Cardiac muscle cell (in vitro differentiated cells and primary cell): ENCODE data around the gene PACS1. TPM values are rescaled to one million over a fixed set of nuclear protein-coding genes. Genes with fewer than 3 reads are reported as not detected.
A peak's percentile ranks its signal among the peaks of the same experiment; 100 is the strongest.

Experiments used
- DNase-seq, 2 donors: peaks; one replicate each; pipeline versions ENCODE4 v3.0.0 to v3.0.0-alpha.2; 2010 to 2017; ENCODE audit warnings: low read depth in 1 of 2, low spot score in 1 of 2
- H3K27ac ChIP-seq: fragments of 200-600 bp; sonication (generic); 2 replicates; pipeline ENCODE4 v1.5.1; 2016
- H3K27me3 ChIP-seq: fragments of 200-600 bp; sonication (generic); 2 replicates; pipeline ENCODE4 v1.6.0; 2016; ENCODE audit warnings: control low read depth
- H3K36me3 ChIP-seq: fragments of 200-600 bp; sonication (generic); 2 replicates; pipeline ENCODE4 v1.5.1; 2016; ENCODE audit warnings: control low read depth
- H3K4me1 ChIP-seq: fragments of 200-600 bp; sonication (generic); 2 replicates; pipeline ENCODE4 v1.8.1; 2017; ENCODE audit warnings: low read depth, mild to moderate bottlenecking, mixed run types
- H3K4me3 ChIP-seq: fragments of 200-600 bp; sonication (generic); 2 replicates; pipeline ENCODE4 v1.5.1; 2016; ENCODE audit warnings: mild to moderate bottlenecking
- H3K9me3 ChIP-seq: fragments of 200-600 bp; sonication (generic); 2 replicates; pipeline ENCODE4 v1.5.1; 2017; ENCODE audit warnings: low read depth, mild to moderate bottlenecking, control low read depth
- CTCF ChIP-seq: IDR thresholded peaks from 2 replicates; pipeline ENCODE4 v1.5.1; 2012; ENCODE audit warnings: low read depth, mild to moderate bottlenecking, low read length
- polyA plus RNA-seq: library from polyadenylated mRNA; unstranded; fragments of >200 nt; fragmentation: Nextera tagmentation; extraction: Ambion mirVana; gene quantifications from 2 replicates; pipeline ENCODE4 v1.2.1, GENCODE V29; 2016
- total RNA-seq: library from RNA; depleted of rRNA; stranded (reverse); fragments of >200 nt; gene quantifications from 2 replicates; pipeline ENCODE4 v1.2.3, GENCODE V29; 2016

Gene PACS1
- total and polyA plus RNA-seq, 2 experiments from 2014 or later, result 61.6 to 62.1 TPM

- Histone ChIP-seq H3K27ac (peak overlapping the region; percentile 81), H3K4me3 (no peak overlapping the region)
Measured at GRCh38 chr11:66266378-66267038, 196.4 kb downstream of the PACS1 start.

GRCh38 chr11:66267039-66267378, 196.9 kb downstream of the PACS1 start:
- no peak for DNase-seq
- H3K36me3 ChIP-seq, result peaks cover 3% of the 10 kb centered on the region
- H3K4me3 ChIP-seq, result peak overlapping the region; percentile 90
- no peaks in the 10 kb centered on the region for H3K9me3 ChIP-seq
- no peak for TF ChIP-seq CTCF
- H3K27me3 ChIP-seq, result no peaks in the 10 kb centered on the region
- H3K27ac ChIP-seq, result peak overlapping the region; percentile 81
- H3K4me1 ChIP-seq, result peaks cover 7% of the 10 kb centered on the region

More at GRCh38 chr11:66266378-66267038, 196.4 kb downstream of the PACS1 start:
- H3K4me1 ChIP-seq, result peaks cover 7% of the 10 kb centered on the region
- no peaks in the 10 kb centered on the region for H3K27me3 ChIP-seq
- no peaks in the 10 kb centered on the region for H3K9me3 ChIP-seq
- H3K36me3 ChIP-seq, result no peaks in the 10 kb centered on the region
- no peak for TF ChIP-seq CTCF
- DNase-seq, result no peak

GRCh38 chr11:66267379-66268243, 197.5 kb downstream of the PACS1 start:
- Histone ChIP-seq H3K27me3 (no peaks in the 10 kb centered on the region), H3K9me3 (no peaks in the 10 kb centered on the region), H3K27ac (peak overlapping the region; percentile 81), H3K36me3 (peaks cover 9% of the 10 kb centered on the region), H3K4me3 (peak overlapping the region; percentile 90), H3K4me1 (peaks cover 7% of the 10 kb centered on the region)
- peak; percentile 90 to 93 for DNase-seq
- TF ChIP-seq CTCF, result no peak

- peaks cover 7% of the 10 kb centered on the region for H3K4me1 ChIP-seq
- H3K27me3 ChIP-seq, result no peaks in the 10 kb centered on the region
- no peaks in the 10 kb centered on the region for H3K9me3 ChIP-seq
- H3K36me3 ChIP-seq, result peaks cover 16% of the 10 kb centered on the region
- peak within 1 kb of the TSS; percentile 90 for H3K4me3 ChIP-seq
- no peak for TF ChIP-seq CTCF
- DNase-seq, result peak; percentile 100
- peak within 1 kb of the TSS; percentile 97 for H3K27ac ChIP-seq
Measured at GRCh38 chr11:66268244-66268951, 198.3 kb downstream of the PACS1 start, which contains the start of gene RAB1B. Gene RAB1B, plus strand, starts transcription at chr11:66268639. Its CDS starts 41 bp downstream, at chr11:66268680.

GRCh38 chr11:66268952-66269905, 199.2 kb downstream of the PACS1 start:
- Histone ChIP-seq H3K27ac (peak overlapping the region; percentile 97), H3K4me1 (peaks cover 7% of the 10 kb centered on the region), H3K9me3 (no peaks in the 10 kb centered on the region), H3K27me3 (no peaks in the 10 kb centered on the region), H3K4me3 (peak overlapping the region; percentile 90), H3K36me3 (peaks cover 24% of the 10 kb centered on the region)
- peak; percentile 41 to 51 for DNase-seq
- TF ChIP-seq CTCF, result peak; percentile 30
